K562 treated with DMSO at 1 percent for 24 hours (cell line): ENCODE measurements around the gene ACVR2A. TPM values are rescaled to one million over a fixed set of nuclear protein-coding genes. Genes with fewer than 3 reads are reported as not detected.

Source experiments
- total RNA-seq: library from RNA; unstranded; fragments of 300-600 nt; gene quantifications from 2 replicates; pipeline ENCODE4 v1.2.3, GENCODE V29; 2022; ENCODE audit warnings: low read depth; ENCODE audit not compliant: insufficient read depth

ACVR2A gene
- total RNA-seq, result 1.9 and 2.1 TPM in 2 replicates

GRCh38 chr2:147844697-147845410, at the start of gene ACVR2A:
Gene ACVR2A (plus strand): TSS chr2:147845029. CDS start chr2:147845153, 124 bp downstream.

Other genes with a start within 250 kb of the ACVR2A start
- gene ORC4, start 175.7 kb downstream of the ACVR2A start, total RNA-seq, result 22.0 and 31.7 TPM in 2 replicates
- 4.1 and 6.9 TPM in 2 replicates for gene MBD5, start 176.1 kb downstream of the ACVR2A start, total RNA-seq